ENCODE measurements around the gene PDE8B.

DNA sequence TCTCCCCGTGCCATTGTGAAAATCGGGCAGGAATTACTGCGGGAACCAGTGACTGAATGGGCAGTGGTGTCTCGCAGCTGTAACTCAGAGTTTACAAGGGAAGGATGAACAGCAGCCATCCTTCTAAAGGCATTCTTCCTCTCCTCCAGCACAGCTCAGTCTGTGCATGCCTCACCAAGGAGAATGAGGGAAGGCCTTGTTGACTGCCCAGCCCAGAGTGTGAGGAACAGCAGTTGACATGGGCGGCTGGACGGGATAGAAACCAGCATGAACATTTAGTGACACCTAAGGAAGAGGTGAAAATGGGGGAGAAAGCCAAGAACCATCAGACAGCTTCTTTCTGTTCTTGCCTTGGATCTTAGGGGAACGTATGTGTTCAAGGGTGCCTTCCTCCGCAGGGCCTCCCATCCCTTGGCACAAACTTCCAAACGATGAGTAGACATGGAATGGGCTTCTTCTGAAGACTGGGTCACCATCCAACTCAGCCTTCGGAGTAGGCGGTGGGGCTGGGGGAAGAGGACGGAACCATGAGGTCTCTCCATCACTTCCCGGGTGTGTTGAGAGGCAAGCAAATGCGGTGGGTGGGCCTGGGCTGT is 887 bp upstream of the PDE8B start:
- TF ChIP-seq FOXM1 (IDR thresholded peaks at IDR 0.05; ENCODE audit: borderline replicate concordance) (no peak), SUZ12 (IDR thresholded peaks at IDR 0.05) (no peak), ZNF384 (IDR thresholded peaks at IDR 0.05) (no peak), SP1 (IDR thresholded peaks at IDR 0.05) (no peak)
- TF ChIP-seq, protein P1, sequence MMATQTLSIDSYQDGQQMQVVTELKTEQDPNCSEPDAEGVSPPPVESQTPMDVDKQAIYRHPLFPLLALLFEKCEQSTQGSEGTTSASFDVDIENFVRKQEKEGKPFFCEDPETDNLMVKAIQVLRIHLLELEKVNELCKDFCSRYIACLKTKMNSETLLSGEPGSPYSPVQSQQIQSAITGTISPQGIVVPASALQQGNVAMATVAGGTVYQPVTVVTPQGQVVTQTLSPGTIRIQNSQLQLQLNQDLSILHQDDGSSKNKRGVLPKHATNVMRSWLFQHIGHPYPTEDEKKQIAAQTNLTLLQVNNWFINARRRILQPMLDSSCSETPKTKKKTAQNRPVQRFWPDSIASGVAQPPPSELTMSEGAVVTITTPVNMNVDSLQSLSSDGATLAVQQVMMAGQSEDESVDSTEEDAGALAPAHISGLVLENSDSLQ (IDR thresholded peaks at IDR 0.05) = no peak
